ENCODE results near the gene RNF114. TPM values are rescaled to one million over a fixed set of nuclear protein-coding genes. Genes with fewer than 3 reads are reported as not detected.

The RNF114 gene
- total and polyA plus RNA-seq, 10 of the 15 experiments (the other 5 are each of a cell fraction or from before 2014, with no cell fraction given), result 28.0 to 82.3 (median 47.2) TPM

GRCh38 chr20:49924247-49924646, 11.9 kb upstream of the RNF114 start:
- no peaks in the 10 kb centered on the region for H3K4me1 ChIP-seq (ENCODE audit: control insufficient read depth, insufficient read depth, low read length)
- POLR2A ChIA-PET, result no interaction called here
- no peak overlapping the region for H3K4me3 ChIP-seq
- no TSS peak for BruUV-seq (replicated peaks)
- TF ChIP-seq YBX1 (IDR thresholded peaks at IDR 0.05), result no peak
- no peak for TF ChIP-seq KDM1A (IDR thresholded peaks at IDR 0.05; ENCODE audit: borderline replicate concordance)
- TF ChIP-seq CHD4 (IDR thresholded peaks at IDR 0.05), result no peak
- no peak for TF ChIP-seq SIN3A (IDR thresholded peaks at IDR 0.05; ENCODE audit: low read depth, low read length)
- no peak for TF ChIP-seq CEBPB (IDR thresholded peaks at IDR 0.05; ENCODE audit: borderline replicate concordance in 1 of 2, low read depth in 2 of 2, low read length in 2 of 2)
- no peak for TF ChIP-seq ATF3 (IDR thresholded peaks at IDR 0.05; ENCODE audit: borderline replicate concordance, extremely low read depth, low read depth, low read length)
- no peak for TF ChIP-seq MXI1 (IDR thresholded peaks at IDR 0.05; ENCODE audit: low read depth, low read length)
- TF ChIP-seq SMC3 (IDR thresholded peaks at IDR 0.05; ENCODE audit: borderline replicate concordance, low read length), result no peak
- RAD21 ChIA-PET (ENCODE audit: unreplicated experiment), result no interaction called here
- 70% methylated on average over 4 of the region's 4 CpGs for WGBS (ENCODE audit: insufficient coverage, insufficient replicate concordance, low lambda C conversion rate, missing lambda C conversion rate)
- no peaks in the 10 kb centered on the region for H3K9me3 ChIP-seq (replicated peaks; ENCODE audit: control insufficient read depth, insufficient read depth, low read length)
- H3K4me2 ChIP-seq (ENCODE audit: control insufficient read depth, insufficient read depth), result no peak overlapping the region
- no peak for DNase-seq (ENCODE audit: low read depth, low spot score)
- no peak for ATAC-seq
- SMC1A ChIA-PET (ENCODE audit: uncharacterized antibody, unreplicated experiment), result no interaction called here
- no peak overlapping the region for H3K27ac ChIP-seq (ENCODE audit: control insufficient read depth, insufficient read depth)
- no peak for FAIRE-seq
- no peaks in the 10 kb centered on the region for H3K27me3 ChIP-seq (replicated peaks in 1 of 2; ENCODE audit: control insufficient read depth in 2 of 2, insufficient read depth in 2 of 2, low read length in 1 of 2)
- no peaks in the 10 kb centered on the region for H3K36me3 ChIP-seq (ENCODE audit: control insufficient read depth in 2 of 2, insufficient read depth in 2 of 2, low read length in 1 of 2)
- no peaks in the 10 kb centered on the region for H3K79me2 ChIP-seq (ENCODE audit: control insufficient read depth, insufficient read depth, low read length)
- intact Hi-C loops (cut with micrococcal nuclease; ENCODE audit: unreplicated experiment), result no loop called here
- H3K9ac ChIP-seq (ENCODE audit: control insufficient read depth, insufficient read depth, low read length), result no peak overlapping the region
- CTCF ChIA-PET, result interaction anchor here (1.2 to 1.8 kb wide), 4 partner anchors 10 to 383 kb away, joined by 3 to 4 read pairs (median 4); no protein-coding TSS in a partner anchor
- no peak overlapping the region for H2AFZ ChIP-seq (ENCODE audit: control insufficient read depth, low read depth, low read length)
- H4K20me1 ChIP-seq (ENCODE audit: control insufficient read depth, insufficient read depth), result no peaks in the 10 kb centered on the region
- in situ Hi-C loops (cut with MboI), result no loop called here

All from GM12878 (cell line).